H1 (cell line): ENCODE data around the gene CABCOCO1. TPM values are rescaled to one million over a fixed set of nuclear protein-coding genes. Genes with fewer than 3 reads are reported as not detected.

Experiments used
- CTCF ChIA-PET: fragments of 300-600 bp; sonication (Branson Sonifier 250); formaldehyde crosslinking; loops from one replicate; lab custom pipeline; 2021; ENCODE audit not compliant: partially characterized antibody; lab: Charles Lee
- POLR2A ChIA-PET: fragments of 300-600 bp; sonication (Branson Sonifier 250); formaldehyde crosslinking; loops from one replicate; lab custom pipeline; 2021; ENCODE audit warnings: inconsistent platforms; ENCODE audit not compliant: partially characterized antibody; lab: Charles Lee
- DNase-seq, 2 experiments: peaks; one replicate each; pipeline versions ENCODE4 v3.0.0 to v3.0.0-alpha.2; 2010 to 2022; ENCODE audit warnings: low spot score in 2 of 2, low read depth in 1 of 2, mixed read lengths in 1 of 2
- FAIRE-seq: peaks from 2 replicates; lab custom pipeline; 2011; peaks lifted over from hg19 to GRCh38; lab: Jason Lieb, UNC
- H2AFZ ChIP-seq: 2 replicates; pipeline ENCODE4 v1.8.1; 2012; ENCODE audit warnings: low read length, inconsistent platforms
- H2AK5ac ChIP-seq: 2 replicates; pipeline ENCODE4 v1.6.1; 2013; ENCODE audit warnings: low read depth, low read length
- H2BK120ac ChIP-seq: replicated peaks from 2 replicates; pipeline ENCODE3; 2013; ENCODE audit warnings: low read depth, low read length, inconsistent platforms
- H2BK12ac ChIP-seq: 2 replicates; pipeline ENCODE4 v1.6.1; 2013; ENCODE audit warnings: low read depth, low read length
- H2BK15ac ChIP-seq: 2 replicates; pipeline ENCODE4 v1.6.1; 2013; ENCODE audit warnings: low read length
- H2BK20ac ChIP-seq: 2 replicates; pipeline ENCODE4 v1.6.1; 2013; ENCODE audit warnings: low read length
- H2BK5ac ChIP-seq: 2 replicates; pipeline ENCODE4 v1.6.1; 2013; ENCODE audit warnings: low read depth, low read length
- H3K14ac ChIP-seq: 2 replicates; pipeline ENCODE4 v1.6.1; 2013; ENCODE audit warnings: inconsistent platforms; ENCODE audit not compliant: insufficient read length
- H3K18ac ChIP-seq: 2 replicates; pipeline ENCODE4 v1.6.1; 2013; ENCODE audit warnings: low read length; ENCODE audit errors: extremely low read depth
- H3K23ac ChIP-seq: 2 replicates; pipeline ENCODE4 v1.6.1; 2013; ENCODE audit warnings: inconsistent platforms; ENCODE audit not compliant: insufficient read length
- H3K23me2 ChIP-seq: 2 replicates; pipeline ENCODE4 v1.6.1; 2013; ENCODE audit warnings: low read depth, low read length
- H3K27ac ChIP-seq: 2 replicates; pipeline ENCODE4 v1.6.1; 2011; ENCODE audit warnings: low read depth, low read length, inconsistent platforms
- H3K27me3 ChIP-seq, 4 experiments: replicated peaks in 1 of 4; 1 replicate in 1 of 4; 2 replicates in 3 of 4; pipeline versions ENCODE4 v1.6.1 to v1.8.1; 2011 to 2013; ENCODE audit warnings: low read length in 3 of 4, mild to moderate bottlenecking in 3 of 4, inconsistent platforms in 2 of 4, mixed read lengths in 2 of 4, moderate library complexity in 1 of 4; ENCODE audit not compliant: control insufficient read depth in 3 of 4, insufficient read depth in 3 of 4; ENCODE audit errors: extremely low read depth in 1 of 4
- H3K36me3 ChIP-seq, 4 experiments: 2 replicates each; pipeline versions ENCODE4 v1.6.1 to v1.8.1; 2011 to 2013; ENCODE audit warnings: mild to moderate bottlenecking in 4 of 4, low read length in 3 of 4, moderate library complexity in 2 of 4, control low read depth in 1 of 4, inconsistent platforms in 1 of 4; ENCODE audit not compliant: insufficient read depth in 4 of 4, control insufficient read depth in 2 of 4
- H3K4ac ChIP-seq: replicated peaks from 2 replicates; pipeline ENCODE3; 2013; ENCODE audit warnings: low read length, low read depth, mixed read lengths, inconsistent platforms; ENCODE audit not compliant: insufficient read length
- H3K4me1 ChIP-seq, 4 experiments: replicated peaks in 1 of 4; 1 replicate in 1 of 4; 2 replicates in 3 of 4; pipeline versions ENCODE4 v1.6.1 to v1.8.1; 2011 to 2013; ENCODE audit warnings: low read length in 3 of 4, inconsistent platforms in 2 of 4, mixed read lengths in 1 of 4; ENCODE audit not compliant: insufficient read depth in 4 of 4, control insufficient read depth in 3 of 4
- H3K4me2 ChIP-seq, 2 experiments: 2 replicates each; pipeline versions ENCODE4 v1.6.1 to v1.8.1; 2011 to 2013; ENCODE audit warnings: low read depth in 2 of 2, low read length in 2 of 2, control low read depth in 1 of 2, inconsistent platforms in 1 of 2, mild to moderate bottlenecking in 1 of 2; ENCODE audit not compliant: insufficient read depth in 1 of 2
- H3K4me3 ChIP-seq, 4 experiments: fragments of 200-600, 300-600 bp in 1 of 4; sonication (generic), shearing (Covaris generic), sonication (Bioruptor Twin) in 1 of 4; 2 replicates each; pipeline versions ENCODE4 v1.5.1 to v1.8.1; 2011 to 2016; ENCODE audit warnings: low read length in 4 of 4, low read depth in 3 of 4, control low read depth in 2 of 4, inconsistent platforms in 2 of 4, mild to moderate bottlenecking in 2 of 4, mixed read lengths in 1 of 4, moderate library complexity in 1 of 4; ENCODE audit not compliant: insufficient read depth in 2 of 4; ENCODE audit errors: extremely low read depth in 1 of 4
- H3K56ac ChIP-seq: replicated peaks from 2 replicates; pipeline ENCODE3; 2013; ENCODE audit warnings: low read depth, mild to moderate bottlenecking, mixed read lengths, low read length, inconsistent platforms; ENCODE audit not compliant: insufficient read length
- H3K79me1 ChIP-seq: 2 replicates; pipeline ENCODE4 v1.6.1; 2013; ENCODE audit warnings: low read depth, low read length, control low read depth
- H3K79me2 ChIP-seq, 2 experiments: 2 replicates each; pipeline versions ENCODE4 v1.6.1 to v1.8.1; 2012 to 2013; ENCODE audit warnings: low read length in 2 of 2, mild to moderate bottlenecking in 2 of 2, inconsistent platforms in 1 of 2; ENCODE audit not compliant: insufficient read depth in 2 of 2, control insufficient read depth in 1 of 2
- H3K9ac ChIP-seq, 4 experiments: replicated peaks in 1 of 4; 1 replicate in 1 of 4; 2 replicates in 3 of 4; pipeline versions ENCODE4 v1.6.1 to v1.8.1; 2011 to 2013; ENCODE audit warnings: low read depth in 3 of 4, low read length in 3 of 4, control low read depth in 2 of 4, mild to moderate bottlenecking in 2 of 4, moderate library complexity in 2 of 4, inconsistent platforms in 1 of 4; ENCODE audit errors: extremely low read depth in 1 of 4
- H3K9me3 ChIP-seq, 2 experiments: 2 replicates each; pipeline versions ENCODE4 v1.6.1 to v1.8.1; 2012 to 2013; ENCODE audit warnings: mild to moderate bottlenecking in 2 of 2, moderate library complexity in 2 of 2, control low read depth in 1 of 2, inconsistent platforms in 1 of 2, low read depth in 1 of 2, low read length in 1 of 2, mixed read lengths in 1 of 2; ENCODE audit not compliant: insufficient read depth in 2 of 2
- H4K20me1 ChIP-seq, 2 experiments: replicated peaks in 1 of 2; 2 replicates each; pipeline versions ENCODE3 to v1.8.1; 2011 to 2013; ENCODE audit warnings: inconsistent platforms in 2 of 2, low read length in 2 of 2, mild to moderate bottlenecking in 1 of 2; ENCODE audit not compliant: insufficient read depth in 2 of 2, control insufficient read depth in 1 of 2
- H4K5ac ChIP-seq: 2 replicates; pipeline ENCODE4 v1.6.1; 2013; ENCODE audit warnings: low read length, low read depth, mixed read lengths, inconsistent platforms; ENCODE audit not compliant: insufficient read length
- H4K8ac ChIP-seq: 2 replicates; pipeline ENCODE4 v1.8.0; 2013; ENCODE audit warnings: mild to moderate bottlenecking, moderate library complexity, low read length, inconsistent platforms; ENCODE audit not compliant: insufficient read depth; ENCODE audit errors: extremely low read depth
- H4K91ac ChIP-seq: replicated peaks from 2 replicates; pipeline ENCODE3; 2013; ENCODE audit warnings: low read length, mixed read lengths, inconsistent platforms; ENCODE audit not compliant: insufficient read length
- polyA plus RNA-seq, 7 experiments: library from polyadenylated mRNA; depleted of rRNA in 3 of 7; stranded (reverse) in 5 of 7; unstranded in 2 of 7; fragments of >200 nt in 5 of 7; fragments of 200-250 nt in 2 of 7; gene quantifications; 1 replicate in 5 of 7; 2 replicates in 1 of 7; 4 replicates in 1 of 7; pipeline versions ENCODE4 v1.2.1 to v1.2.3, GENCODE V29; 2011 to 2013; ENCODE audit warnings: missing spikeins in 2 of 7, mixed read lengths in 2 of 7
- total RNA-seq: library from RNA; stranded (reverse); fragmentation: NEBNext Ultra II Directional; extraction: Animal tissue kit (Norgen Biotek cat#: 25700); gene quantifications from 2 replicates; pipeline ENCODE4 v1.2.1, GENCODE V29; 2021
- TF ChIP-seq, protein P1 (sequence below): fragments of 300-600 bp; sonication (generic); IDR thresholded peaks from 2 replicates; pipeline ENCODE4 v1.7.1; 2012; ENCODE audit warnings: low read length, moderate library complexity, mild to moderate bottlenecking, inconsistent platforms; ENCODE audit not compliant: insufficient replicate concordance

The CABCOCO1 gene
- total and polyA plus RNA-seq, 2 of the 8 experiments (the other 6 are each of a cell fraction or from before 2014, with no cell fraction given) = not detected

- H3K36me3 ChIP-seq = no peaks in the 10 kb centered on the region
- H2BK15ac ChIP-seq = no peak overlapping the region
- no peaks in the 10 kb centered on the region for H4K20me1 ChIP-seq
- no peak overlapping the region for H4K5ac ChIP-seq
- no peaks in the 10 kb centered on the region for H3K27me3 ChIP-seq
- H3K4me3 ChIP-seq = no peak overlapping the region
- no peak overlapping the region for H3K9ac ChIP-seq
- H3K18ac ChIP-seq = no peak overlapping the region
- ChIA-PET POLR2A (no interaction called here), CTCF (interaction anchor here (3.6 kb wide), 1 partner anchor 10 kb away, joined by 24 read pairs; no protein-coding TSS in a partner anchor)
- H2AFZ ChIP-seq = no peak overlapping the region
- no peaks in the 10 kb centered on the region for H3K79me2 ChIP-seq
- FAIRE-seq (no peak), DNase-seq (no peak)
- H2BK120ac ChIP-seq = no peak overlapping the region
- H3K23me2 ChIP-seq = no peaks in the 10 kb centered on the region
- no peak overlapping the region for H3K14ac ChIP-seq
- no peaks in the 10 kb centered on the region for H3K4me1 ChIP-seq
- H2AK5ac ChIP-seq = no peak overlapping the region
- H3K23ac ChIP-seq = no peak overlapping the region
- H3K79me1 ChIP-seq = no peaks in the 10 kb centered on the region
- no peak overlapping the region for H2BK5ac ChIP-seq
- H3K56ac ChIP-seq = no peak overlapping the region
- H3K9me3 ChIP-seq = no peaks in the 10 kb centered on the region
- H4K8ac ChIP-seq = no peak overlapping the region
- no peak overlapping the region for H3K4ac ChIP-seq
- H3K27ac ChIP-seq = no peak overlapping the region
- H2BK12ac ChIP-seq = no peak overlapping the region
- H3K4me2 ChIP-seq = no peak overlapping the region
- H2BK20ac ChIP-seq = no peak overlapping the region
- H4K91ac ChIP-seq = no peak overlapping the region
- TF ChIP-seq, protein P1, sequence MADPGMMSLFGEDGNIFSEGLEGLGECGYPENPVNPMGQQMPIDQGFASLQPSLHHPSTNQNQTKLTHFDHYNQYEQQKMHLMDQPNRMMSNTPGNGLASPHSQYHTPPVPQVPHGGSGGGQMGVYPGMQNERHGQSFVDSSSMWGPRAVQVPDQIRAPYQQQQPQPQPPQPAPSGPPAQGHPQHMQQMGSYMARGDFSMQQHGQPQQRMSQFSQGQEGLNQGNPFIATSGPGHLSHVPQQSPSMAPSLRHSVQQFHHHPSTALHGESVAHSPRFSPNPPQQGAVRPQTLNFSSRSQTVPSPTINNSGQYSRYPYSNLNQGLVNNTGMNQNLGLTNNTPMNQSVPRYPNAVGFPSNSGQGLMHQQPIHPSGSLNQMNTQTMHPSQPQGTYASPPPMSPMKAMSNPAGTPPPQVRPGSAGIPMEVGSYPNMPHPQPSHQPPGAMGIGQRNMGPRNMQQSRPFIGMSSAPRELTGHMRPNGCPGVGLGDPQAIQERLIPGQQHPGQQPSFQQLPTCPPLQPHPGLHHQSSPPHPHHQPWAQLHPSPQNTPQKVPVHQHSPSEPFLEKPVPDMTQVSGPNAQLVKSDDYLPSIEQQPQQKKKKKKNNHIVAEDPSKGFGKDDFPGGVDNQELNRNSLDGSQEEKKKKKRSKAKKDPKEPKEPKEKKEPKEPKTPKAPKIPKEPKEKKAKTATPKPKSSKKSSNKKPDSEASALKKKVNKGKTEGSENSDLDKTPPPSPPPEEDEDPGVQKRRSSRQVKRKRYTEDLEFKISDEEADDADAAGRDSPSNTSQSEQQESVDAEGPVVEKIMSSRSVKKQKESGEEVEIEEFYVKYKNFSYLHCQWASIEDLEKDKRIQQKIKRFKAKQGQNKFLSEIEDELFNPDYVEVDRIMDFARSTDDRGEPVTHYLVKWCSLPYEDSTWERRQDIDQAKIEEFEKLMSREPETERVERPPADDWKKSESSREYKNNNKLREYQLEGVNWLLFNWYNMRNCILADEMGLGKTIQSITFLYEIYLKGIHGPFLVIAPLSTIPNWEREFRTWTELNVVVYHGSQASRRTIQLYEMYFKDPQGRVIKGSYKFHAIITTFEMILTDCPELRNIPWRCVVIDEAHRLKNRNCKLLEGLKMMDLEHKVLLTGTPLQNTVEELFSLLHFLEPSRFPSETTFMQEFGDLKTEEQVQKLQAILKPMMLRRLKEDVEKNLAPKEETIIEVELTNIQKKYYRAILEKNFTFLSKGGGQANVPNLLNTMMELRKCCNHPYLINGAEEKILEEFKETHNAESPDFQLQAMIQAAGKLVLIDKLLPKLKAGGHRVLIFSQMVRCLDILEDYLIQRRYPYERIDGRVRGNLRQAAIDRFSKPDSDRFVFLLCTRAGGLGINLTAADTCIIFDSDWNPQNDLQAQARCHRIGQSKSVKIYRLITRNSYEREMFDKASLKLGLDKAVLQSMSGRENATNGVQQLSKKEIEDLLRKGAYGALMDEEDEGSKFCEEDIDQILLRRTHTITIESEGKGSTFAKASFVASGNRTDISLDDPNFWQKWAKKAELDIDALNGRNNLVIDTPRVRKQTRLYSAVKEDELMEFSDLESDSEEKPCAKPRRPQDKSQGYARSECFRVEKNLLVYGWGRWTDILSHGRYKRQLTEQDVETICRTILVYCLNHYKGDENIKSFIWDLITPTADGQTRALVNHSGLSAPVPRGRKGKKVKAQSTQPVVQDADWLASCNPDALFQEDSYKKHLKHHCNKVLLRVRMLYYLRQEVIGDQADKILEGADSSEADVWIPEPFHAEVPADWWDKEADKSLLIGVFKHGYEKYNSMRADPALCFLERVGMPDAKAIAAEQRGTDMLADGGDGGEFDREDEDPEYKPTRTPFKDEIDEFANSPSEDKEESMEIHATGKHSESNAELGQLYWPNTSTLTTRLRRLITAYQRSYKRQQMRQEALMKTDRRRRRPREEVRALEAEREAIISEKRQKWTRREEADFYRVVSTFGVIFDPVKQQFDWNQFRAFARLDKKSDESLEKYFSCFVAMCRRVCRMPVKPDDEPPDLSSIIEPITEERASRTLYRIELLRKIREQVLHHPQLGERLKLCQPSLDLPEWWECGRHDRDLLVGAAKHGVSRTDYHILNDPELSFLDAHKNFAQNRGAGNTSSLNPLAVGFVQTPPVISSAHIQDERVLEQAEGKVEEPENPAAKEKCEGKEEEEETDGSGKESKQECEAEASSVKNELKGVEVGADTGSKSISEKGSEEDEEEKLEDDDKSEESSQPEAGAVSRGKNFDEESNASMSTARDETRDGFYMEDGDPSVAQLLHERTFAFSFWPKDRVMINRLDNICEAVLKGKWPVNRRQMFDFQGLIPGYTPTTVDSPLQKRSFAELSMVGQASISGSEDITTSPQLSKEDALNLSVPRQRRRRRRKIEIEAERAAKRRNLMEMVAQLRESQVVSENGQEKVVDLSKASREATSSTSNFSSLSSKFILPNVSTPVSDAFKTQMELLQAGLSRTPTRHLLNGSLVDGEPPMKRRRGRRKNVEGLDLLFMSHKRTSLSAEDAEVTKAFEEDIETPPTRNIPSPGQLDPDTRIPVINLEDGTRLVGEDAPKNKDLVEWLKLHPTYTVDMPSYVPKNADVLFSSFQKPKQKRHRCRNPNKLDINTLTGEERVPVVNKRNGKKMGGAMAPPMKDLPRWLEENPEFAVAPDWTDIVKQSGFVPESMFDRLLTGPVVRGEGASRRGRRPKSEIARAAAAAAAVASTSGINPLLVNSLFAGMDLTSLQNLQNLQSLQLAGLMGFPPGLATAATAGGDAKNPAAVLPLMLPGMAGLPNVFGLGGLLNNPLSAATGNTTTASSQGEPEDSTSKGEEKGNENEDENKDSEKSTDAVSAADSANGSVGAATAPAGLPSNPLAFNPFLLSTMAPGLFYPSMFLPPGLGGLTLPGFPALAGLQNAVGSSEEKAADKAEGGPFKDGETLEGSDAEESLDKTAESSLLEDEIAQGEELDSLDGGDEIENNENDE = no peak
Observed at GRCh38 chr10:61617180-61617579, 45.5 kb upstream of the CABCOCO1 start.
